NCI-H446 (cell line): ENCODE data around the gene MFAP2.
"Not testable (repeated sequence)": the region's sequence is repeated elsewhere in the genome, so short reads cannot be mapped to it uniquely, and the experiment has no call there.

Experiments
- DNase-seq, 2 experiments: peaks; one replicate each; lab custom pipeline; 2025; lab: John Stamatoyannopoulos, UW

MFAP2 gene

GRCh38 chr1:16979475-16980327 lies 719 bp downstream of the MFAP2 start:
- DNase-seq: no peak

GRCh38 chr1:16978567-16979474 lies 1.6 kb downstream of the MFAP2 start:
- DNase-seq: peak in 1 of 2 experiments; percentile 78

GRCh38 chr1:16978139-16978538 lies 2.3 kb downstream of the MFAP2 start:
- DNase-seq: no peak

- no peak for DNase-seq
These were observed 3.0 kb downstream of the MFAP2 start for GRCh38 chr1:16977377-16977776.

- no peak for DNase-seq
These were observed 3.5 kb downstream of the MFAP2 start for GRCh38 chr1:16976966-16977365.

- no peak for DNase-seq
These were observed 4.6 kb downstream of the MFAP2 start for GRCh38 chr1:16975838-16976237.

- DNase-seq: no peak
These were observed 5.2 kb downstream of the MFAP2 start for GRCh38 chr1:16975211-16975610.

GRCh38 chr1:16973215-16973614 lies 7.2 kb downstream of the MFAP2 start:
- DNase-seq: no peak

GRCh38 chr1:16972189-16972895 lies 8.1 kb downstream of the MFAP2 start:
- DNase-seq: no peak

GRCh38 chr1:16971341-16972188 lies 8.9 kb downstream of the MFAP2 start:
- DNase-seq: no peak

GRCh38 chr1:16970132-16970910 lies 10.1 kb downstream of the MFAP2 start:
- DNase-seq: no peak

GRCh38 chr1:16969651-16970050 lies 10.8 kb downstream of the MFAP2 start:
- no peak for DNase-seq

GRCh38 chr1:16969057-16969611 lies 11.3 kb downstream of the MFAP2 start:
- no peak for DNase-seq

GRCh38 chr1:16968372-16968771 lies 12.0 kb downstream of the MFAP2 start:
- no peak for DNase-seq

GRCh38 chr1:16967962-16968361 lies 12.5 kb downstream of the MFAP2 start:
- DNase-seq: no peak

GRCh38 chr1:16967095-16967575 lies 13.3 kb downstream of the MFAP2 start:
- peak; percentile 46 to 74 for DNase-seq

- DNase-seq: no peak
These were observed 14.1 kb downstream of the MFAP2 start for GRCh38 chr1:16966282-16966681.

GRCh38 chr1:16965486-16966067 lies 14.8 kb downstream of the MFAP2 start:
- no peak for DNase-seq

- DNase-seq: not testable (repeated sequence)
These were observed 16.3 kb downstream of the MFAP2 start for GRCh38 chr1:16964169-16964568.
